ENCODE data around the gene RIIAD1.

The RIIAD1 gene

GRCh38 chr1:151716405-151716762, 4.9 kb upstream of the RIIAD1 start:
- H3K27me3 ChIP-seq (ENCODE audit: insufficient read depth, poor library complexity, severe bottlenecking), result peaks cover 45% of the 10 kb centered on the region
- TF ChIP-seq CTCF (IDR thresholded peaks at IDR 0.05; ENCODE audit: insufficient read depth, low read length) (no peak), REST (IDR thresholded peaks at IDR 0.05; ENCODE audit: insufficient replicate concordance, low read depth) (no peak), GABPA (IDR thresholded peaks at IDR 0.05; ENCODE audit: low read depth) (no peak)
- no peak overlapping the region for H3K4me3 ChIP-seq (replicated peaks; ENCODE audit: insufficient read depth, low read length)
- no peak for DNase-seq (ENCODE audit: low read depth in 1 of 2, low spot score in 1 of 2)
- no peak overlapping the region for H3K27ac ChIP-seq (replicated peaks)

- Histone ChIP-seq H3K4me3 (replicated peaks; ENCODE audit: insufficient read depth, low read length) (no peak within 1 kb of the TSS), H3K27ac (replicated peaks) (no peak within 1 kb of the TSS), H3K27me3 (ENCODE audit: insufficient read depth, poor library complexity, severe bottlenecking) (peaks cover 51% of the 10 kb centered on the region)
- TF ChIP-seq SPI1 (IDR thresholded peaks at IDR 0.05; ENCODE audit: borderline replicate concordance, low read depth), result no peak
- no peak for TF ChIP-seq POLR2AphosphoS5 (IDR thresholded peaks at IDR 0.05; ENCODE audit: low read depth)
- no peak for TF ChIP-seq GABPA (IDR thresholded peaks at IDR 0.05; ENCODE audit: low read depth)
- peak; percentile 93 for TF ChIP-seq REST (IDR thresholded peaks at IDR 0.05; ENCODE audit: insufficient replicate concordance, low read depth)
- no peak for TF ChIP-seq CTCF (IDR thresholded peaks at IDR 0.05; ENCODE audit: insufficient read depth, low read length)
- DNase-seq (ENCODE audit: low read depth in 1 of 2, low spot score in 1 of 2), result no peak
Observed at GRCh38 chr1:151716771-151717631, 4.3 kb upstream of the RIIAD1 start, which contains the start of gene CELF3. CELF3 (minus strand) TSS chr1:151716803; CDS start chr1:151716020, 783 bp downstream.

GRCh38 chr1:151718011-151718431, 3.3 kb upstream of the RIIAD1 start:
- DNase-seq (ENCODE audit: low read depth in 1 of 2, low spot score in 1 of 2), result no peak
- Histone ChIP-seq H3K27me3 (ENCODE audit: insufficient read depth, poor library complexity, severe bottlenecking) (peaks cover 55% of the 10 kb centered on the region), H3K27ac (replicated peaks) (no peak overlapping the region), H3K4me3 (replicated peaks; ENCODE audit: insufficient read depth, low read length) (no peak overlapping the region)
- TF ChIP-seq CTCF (IDR thresholded peaks at IDR 0.05; ENCODE audit: insufficient read depth, low read length), result no peak
- no peak for TF ChIP-seq POLR2AphosphoS5 (IDR thresholded peaks at IDR 0.05; ENCODE audit: low read depth)
- TF ChIP-seq GABPA (IDR thresholded peaks at IDR 0.05; ENCODE audit: low read depth), result no peak
- TF ChIP-seq REST (IDR thresholded peaks at IDR 0.05; ENCODE audit: insufficient replicate concordance, low read depth), result no peak
- TF ChIP-seq SPI1 (IDR thresholded peaks at IDR 0.05; ENCODE audit: borderline replicate concordance, low read depth), result no peak

All from HL-60 (cell line).